HG02870 (cell line): Measurements from ENCODE around the gene CIDEC.

Experiments used
- ATAC-seq: cut with Tn5 transposase; IDR thresholded peaks from one replicate; pipeline ENCODE4 v1.9.1; 2021; ENCODE audit warnings: mild to moderate bottlenecking, moderate library complexity; ENCODE audit not compliant: unreplicated experiment

The CIDEC gene, protein sequence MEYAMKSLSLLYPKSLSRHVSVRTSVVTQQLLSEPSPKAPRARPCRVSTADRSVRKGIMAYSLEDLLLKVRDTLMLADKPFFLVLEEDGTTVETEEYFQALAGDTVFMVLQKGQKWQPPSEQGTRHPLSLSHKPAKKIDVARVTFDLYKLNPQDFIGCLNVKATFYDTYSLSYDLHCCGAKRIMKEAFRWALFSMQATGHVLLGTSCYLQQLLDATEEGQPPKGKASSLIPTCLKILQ

GRCh38 chr3:9879830-9880549 is at the start of gene CIDEC:
Gene CIDEC (minus strand): TSS chr3:9880253. CDS start chr3:9878486, 1,767 bp downstream.
- ATAC-seq = no peak

- ATAC-seq = no peak
Measured at GRCh38 chr3:9928158-9928557, 48.1 kb upstream of the CIDEC start.

DNA sequence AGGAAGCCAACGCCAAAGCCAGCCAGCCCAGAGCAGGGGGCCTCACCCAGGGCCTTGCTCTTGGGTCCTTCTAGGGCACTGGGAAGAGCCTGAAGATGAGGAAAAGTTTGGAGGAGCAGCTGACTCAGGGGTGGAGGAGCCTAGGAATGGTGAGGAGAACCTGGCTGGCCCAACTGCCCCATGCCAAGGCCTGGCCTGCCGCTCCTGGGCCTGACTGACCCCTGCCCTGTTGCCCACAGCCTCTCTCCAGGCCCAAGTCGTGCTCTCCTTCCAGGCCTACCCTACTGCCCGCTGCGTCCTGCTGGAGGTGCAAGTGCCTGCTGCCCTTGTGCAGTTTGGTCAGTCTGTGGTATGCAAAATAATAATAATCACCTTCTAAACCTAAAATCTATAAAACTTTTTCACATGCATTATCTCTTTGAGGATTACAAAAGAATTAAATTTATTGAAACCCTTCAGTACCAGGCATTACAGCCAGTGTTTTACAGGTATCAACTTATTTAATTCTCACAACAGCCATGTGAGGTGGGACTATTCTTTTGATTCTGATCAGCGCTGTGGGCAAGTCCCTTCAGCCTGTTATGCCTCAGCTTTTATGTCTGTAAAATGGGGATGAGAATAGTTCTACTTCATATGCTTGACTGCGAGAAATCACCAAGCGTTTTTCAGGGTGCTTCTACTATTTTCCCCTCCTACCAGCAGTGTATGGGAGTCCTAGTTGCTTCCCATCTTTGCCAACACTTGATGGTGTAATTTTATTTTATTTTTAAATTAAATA is 38.4 kb upstream of the CIDEC start:
- ATAC-seq = no peak

DNA sequence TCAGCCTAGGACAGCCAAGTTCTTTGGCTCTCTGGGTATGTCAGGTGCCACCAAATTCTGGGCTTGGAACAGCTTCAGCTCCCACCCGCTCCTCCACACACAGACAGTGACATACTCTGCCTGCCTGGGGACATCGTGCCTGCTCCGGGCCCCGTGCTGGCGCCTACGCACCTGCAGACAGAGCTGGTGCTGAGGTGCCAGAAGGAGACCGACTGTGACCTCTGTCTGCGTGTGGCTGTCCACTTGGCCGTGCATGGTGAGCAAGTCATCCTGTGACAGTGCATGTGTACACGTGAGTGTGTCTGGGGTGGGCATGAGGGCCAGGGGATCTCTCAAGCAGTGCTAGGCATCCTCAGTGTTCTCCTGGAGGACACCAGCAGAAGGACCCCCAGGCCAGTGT is 37.8 kb upstream of the CIDEC start:
- ATAC-seq = no peak

DNA sequence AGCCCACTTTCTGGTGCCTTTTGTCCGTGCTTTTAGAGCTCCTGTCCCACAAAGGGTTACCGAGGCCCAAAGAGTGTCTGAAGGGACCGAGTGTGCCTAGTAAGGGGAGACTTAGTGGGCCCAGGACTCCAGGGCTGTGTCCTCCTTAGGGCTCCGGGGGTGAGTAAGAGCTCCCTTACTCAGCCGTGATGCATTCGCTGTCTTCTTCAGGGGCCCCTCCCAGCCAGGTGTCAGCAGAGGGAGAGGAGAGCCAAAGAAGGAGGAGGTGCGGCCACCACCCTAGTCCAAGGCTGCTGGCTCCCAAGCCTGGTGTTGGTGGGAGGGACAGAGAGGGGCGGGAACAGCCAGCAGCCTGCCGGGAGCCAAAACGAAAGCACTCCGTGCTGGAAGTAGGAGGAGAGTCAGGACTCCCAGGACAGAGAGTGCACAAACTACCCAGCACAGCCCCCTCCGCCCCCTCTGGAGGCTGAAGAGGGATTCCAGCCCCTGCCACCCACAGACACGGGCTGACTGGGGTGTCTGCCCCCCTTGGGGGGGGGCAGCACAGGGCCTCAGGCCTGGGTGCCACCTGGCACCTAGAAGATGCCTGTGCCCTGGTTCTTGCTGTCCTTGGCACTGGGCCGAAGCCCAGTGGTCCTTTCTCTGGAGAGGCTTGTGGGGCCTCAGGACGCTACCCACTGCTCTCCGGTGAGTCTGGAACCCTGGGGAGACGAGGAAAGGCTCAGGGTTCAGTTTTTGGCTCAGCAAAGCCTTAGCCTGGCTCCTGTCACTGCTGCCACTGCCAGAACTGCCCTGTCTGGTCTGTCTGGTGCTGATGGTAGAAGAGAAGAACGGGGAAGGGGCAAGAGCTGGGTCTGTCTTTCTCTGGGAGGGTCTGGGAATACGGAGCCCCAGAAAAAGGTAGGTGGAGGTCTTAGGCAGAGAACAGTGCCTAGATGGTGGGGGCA is 37.0 kb upstream of the CIDEC start, which contains the start of gene IL17RC:
IL17RC (plus strand) TSS at position 365 of the 947 bp plus-strand sequence; CDS start at position 583, 218 bp downstream.
- no peak for ATAC-seq

- ATAC-seq = no peak
Measured at GRCh38 chr3:9916346-9916733, 36.3 kb upstream of the CIDEC start.

GRCh38 chr3:9915254-9916141 is 35.4 kb upstream of the CIDEC start:
- ATAC-seq = no peak

DNA sequence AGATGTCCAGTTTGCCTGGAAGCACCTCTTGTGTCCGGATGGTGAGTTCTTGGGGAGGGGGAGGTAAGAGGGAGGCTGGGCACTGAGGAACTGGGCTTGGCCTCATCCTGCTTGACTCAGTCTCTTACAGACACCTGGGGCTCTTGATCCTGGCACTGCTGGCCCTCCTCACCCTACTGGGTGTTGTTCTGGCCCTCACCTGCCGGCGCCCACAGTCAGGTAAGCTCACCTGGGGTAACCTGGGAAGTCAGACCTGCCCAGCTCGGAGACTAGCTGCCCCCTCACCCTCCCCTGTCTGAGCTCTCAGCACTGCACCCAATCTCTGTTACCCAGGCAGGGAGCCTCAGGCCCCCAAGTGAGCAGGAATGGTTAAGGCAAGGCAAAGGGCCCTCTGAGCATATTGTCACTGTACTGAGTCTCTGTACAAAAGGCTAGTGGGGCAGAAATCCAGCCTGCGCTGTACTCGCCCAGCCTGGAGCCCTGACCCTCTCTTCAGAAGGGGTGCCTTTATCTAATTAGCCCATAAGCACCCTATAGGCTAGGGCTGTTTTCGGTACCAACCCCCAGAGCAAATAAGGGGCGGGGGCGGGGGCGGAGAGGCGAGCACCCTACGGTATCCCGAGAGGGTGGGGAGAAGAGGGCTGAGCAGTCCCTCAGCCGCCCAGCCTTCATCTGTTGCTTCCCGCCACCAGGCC is 34.7 kb upstream of the CIDEC start:
- no peak for ATAC-seq

- ATAC-seq = no peak
Measured at GRCh38 chr3:9914011-9914410, 34.0 kb upstream of the CIDEC start.

DNA sequence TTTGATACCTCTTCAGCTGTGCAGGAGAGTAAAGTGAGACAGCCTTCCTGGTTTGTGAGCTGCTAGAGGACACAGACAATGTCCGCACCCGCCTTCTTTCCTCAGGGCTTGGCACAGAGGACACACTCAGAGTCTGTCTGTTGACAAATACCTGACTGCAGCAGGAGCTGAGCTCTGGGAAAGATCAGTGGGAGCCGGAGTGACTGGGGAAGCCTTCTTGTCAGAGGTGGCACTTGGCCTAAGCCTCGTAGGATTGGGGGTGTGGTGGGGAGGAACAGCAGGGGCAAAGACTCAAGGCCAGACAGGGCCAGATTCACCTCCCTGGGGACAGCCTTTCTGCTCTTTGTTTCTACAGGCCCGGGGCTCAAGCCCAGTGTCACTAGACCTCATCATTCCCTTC is 33.5 kb upstream of the CIDEC start:
- no peak for ATAC-seq

DNA sequence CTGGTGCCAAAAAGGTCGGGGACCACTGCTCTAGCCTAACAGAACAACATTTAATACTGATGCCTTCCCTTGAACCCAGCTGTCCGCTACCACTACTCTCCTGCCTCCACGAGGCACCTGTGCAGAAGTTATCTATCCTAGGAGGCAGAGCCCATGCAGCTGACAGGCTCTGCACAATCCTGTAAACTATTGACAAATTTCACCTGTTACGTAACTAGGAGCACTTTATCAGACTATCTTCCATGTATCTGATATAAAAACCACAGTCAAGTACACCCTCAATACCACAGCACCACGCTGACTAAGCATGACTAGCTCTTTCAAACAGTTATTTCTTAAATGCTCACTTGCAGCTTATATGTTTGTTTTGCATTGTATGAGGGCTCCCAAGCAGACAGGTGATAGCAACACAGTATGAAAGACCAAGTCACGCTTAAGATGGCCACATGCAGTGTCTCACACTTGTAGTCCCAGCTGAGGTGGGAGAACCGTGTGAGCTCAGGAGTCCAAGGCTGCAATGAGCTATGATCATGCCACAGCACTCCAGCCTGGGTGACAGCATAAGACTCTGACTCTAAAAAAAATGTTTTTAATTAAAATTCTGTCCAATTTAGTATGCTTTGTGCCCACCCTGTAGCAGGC is 32.4 kb upstream of the CIDEC start:
- no peak for ATAC-seq

DNA sequence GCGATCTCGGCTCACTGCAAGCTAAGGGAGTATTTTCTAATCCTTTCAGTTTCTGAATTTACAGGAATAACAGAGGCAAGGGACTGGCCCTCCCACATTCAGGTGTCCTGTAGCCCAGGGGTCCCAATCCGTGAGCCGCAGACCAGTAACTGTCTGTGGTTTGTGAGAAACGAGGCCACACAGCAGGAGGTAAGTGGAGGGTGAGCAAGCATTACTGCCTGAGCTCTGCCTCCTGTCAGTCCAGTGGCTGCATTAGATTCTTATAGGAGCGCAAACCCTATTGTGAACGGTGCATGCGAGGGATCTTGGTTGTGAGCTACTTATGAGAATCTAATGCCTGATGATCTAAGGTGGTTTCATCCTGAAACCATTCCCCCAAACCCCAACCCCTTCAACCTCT is 31.8 kb upstream of the CIDEC start:
- no peak for ATAC-seq

DNA sequence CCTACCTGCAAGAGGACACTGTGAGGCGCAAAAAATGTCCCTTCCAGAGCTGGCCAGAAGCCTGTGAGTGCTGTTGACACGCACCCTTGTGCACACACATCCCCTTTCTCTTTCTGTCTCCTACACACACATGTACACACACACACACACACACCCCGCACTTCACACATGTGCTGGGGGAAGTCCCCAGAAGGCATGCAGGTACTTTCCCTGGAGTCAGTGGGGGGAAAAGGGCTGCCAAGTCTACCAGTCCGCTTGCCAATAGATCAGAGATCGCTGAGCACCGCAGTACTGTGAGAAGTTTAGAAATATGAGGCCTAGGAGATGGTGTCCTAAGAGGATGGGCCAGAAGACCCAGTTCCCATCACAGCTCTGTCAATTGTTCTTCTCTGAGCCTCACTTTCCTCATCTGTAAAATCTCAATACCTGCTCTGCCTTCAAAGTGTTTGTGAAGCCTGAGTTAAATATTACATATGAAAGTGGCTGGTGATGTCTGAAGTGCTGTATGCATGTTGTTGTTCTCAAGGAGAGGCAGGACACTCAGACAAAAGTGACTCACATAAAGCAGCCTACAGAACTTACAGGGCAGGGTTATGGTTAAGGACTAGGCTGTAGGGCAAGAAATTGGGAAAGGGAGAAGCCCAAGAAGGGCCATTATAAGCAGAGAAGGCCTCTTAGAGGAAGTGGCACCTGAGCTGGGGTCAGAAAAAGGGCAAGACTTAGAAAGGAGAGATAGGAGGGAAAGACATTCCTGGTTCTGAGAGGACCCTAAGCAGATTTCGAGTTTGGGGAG is 29.4 kb upstream of the CIDEC start:
- no peak for ATAC-seq

DNA sequence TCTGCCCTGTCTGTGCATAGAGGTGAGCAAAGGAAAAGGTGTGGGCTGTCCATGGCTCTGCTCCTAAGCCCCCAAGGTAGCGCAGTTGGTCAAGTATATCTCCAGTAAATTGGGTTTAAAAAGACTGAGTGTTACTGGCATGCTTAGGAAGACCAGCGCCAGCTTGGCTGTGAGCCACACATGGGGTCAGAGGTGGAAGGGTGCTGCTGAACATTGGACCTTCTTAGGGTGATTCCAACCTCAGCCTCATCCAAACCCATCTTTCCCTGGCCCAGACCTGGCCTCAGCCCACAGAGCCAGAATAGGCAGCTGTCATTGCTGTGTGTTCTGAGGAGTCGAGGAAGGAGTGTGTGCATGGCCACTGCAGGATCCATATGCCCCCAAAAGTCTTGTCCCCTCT is 28.2 kb upstream of the CIDEC start:
- no peak for ATAC-seq

GRCh38 chr3:9906480-9906879 is 26.4 kb upstream of the CIDEC start:
- no peak for ATAC-seq

GRCh38 chr3:9903904-9904303 is 23.9 kb upstream of the CIDEC start:
- ATAC-seq = no peak

- no peak for ATAC-seq
Measured at GRCh38 chr3:9903238-9903624, 23.2 kb upstream of the CIDEC start.
